Measurements from ENCODE around the gene POLR3K.

Gene POLR3K

DNA sequence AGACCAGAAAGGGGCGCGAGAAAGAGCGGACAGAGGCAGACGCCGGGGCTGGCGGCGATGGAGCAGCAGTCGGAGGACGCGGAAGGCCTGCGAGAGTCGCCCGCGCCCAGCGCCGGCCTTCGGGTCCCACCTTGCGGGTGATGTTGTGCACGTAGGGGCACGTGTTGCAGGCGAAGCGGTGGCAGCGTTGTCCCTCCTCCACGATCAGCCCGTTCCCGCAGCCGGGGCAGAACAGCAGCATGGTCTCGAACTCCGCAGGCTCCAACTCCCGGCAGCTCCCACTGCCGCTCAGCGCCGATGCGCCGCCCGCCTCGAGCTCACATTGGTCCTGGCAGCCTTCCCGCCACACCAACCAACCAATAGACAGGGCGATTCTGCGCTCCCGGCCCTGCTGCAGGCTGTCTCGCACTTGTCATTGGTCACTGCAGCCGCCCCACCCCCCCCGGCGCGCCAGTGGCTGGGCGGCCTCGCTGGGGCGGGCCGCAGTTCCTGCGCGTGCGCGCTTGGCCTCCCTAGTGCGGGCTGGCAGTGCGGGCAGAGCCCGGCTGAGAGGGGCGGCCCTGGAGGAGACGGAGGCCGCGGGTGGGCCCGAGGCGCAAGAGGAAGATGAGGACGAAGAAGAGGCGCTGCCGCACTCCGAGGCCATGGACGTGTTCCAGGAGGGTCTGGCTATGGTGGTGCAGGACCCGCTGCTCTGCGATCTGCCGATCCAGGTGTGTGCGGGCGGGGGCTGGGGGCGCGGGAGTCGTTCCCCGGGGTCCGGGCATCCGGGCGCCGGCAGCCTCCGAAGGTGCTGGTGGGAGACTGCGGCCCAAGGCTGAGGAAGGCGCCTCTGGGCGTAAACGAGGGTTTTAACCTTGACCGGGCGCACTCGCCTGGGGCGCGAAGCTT lies at the start of gene POLR3K, which contains the start of gene SNRNP25:
POLR3K (minus strand) TSS at position 263 of the 891 bp plus-strand sequence; CDS start at position 241, 22 bp downstream.
SNRNP25 (plus strand) TSS at position 483 of the 891 bp plus-strand sequence; CDS start at position 672, 189 bp downstream.
- peak; percentile 98 for DNase-seq

DNA sequence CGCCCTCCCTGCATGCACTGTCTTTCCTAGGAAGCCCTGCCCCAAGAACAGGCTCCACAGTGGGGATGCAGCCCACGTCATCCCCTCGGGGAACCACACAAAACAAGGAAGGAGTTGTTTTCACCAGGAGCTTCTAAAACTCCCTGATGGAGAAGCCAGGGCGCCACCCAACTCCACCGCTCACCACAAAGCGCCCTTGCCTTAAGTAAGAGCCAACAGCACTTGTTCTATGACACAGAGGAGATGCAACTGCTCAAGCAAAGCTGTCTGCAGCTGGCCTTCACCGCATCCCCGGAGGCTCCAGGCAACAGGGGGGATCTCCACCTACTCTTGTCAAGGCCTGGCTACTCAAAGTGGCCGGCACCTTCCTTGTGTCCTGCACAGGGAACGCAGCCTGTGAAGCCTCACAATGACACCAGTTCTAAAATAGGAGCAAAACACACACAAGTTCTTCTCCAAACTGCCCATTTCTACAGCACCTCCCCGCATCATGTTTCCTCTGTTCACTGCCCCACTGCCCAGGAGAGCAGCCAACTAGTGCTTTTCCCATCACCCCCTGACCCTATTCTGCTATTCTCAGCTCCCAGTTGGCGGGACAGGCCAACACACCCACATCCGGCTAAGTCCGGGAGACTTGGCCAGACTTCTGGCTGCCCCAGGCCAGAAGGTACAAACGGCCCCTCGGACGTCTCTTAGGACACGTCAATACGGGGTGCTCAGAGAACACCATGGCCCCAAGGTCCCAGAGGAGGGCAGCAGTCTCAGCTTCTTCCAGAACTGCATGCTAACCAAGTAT lies 48.9 kb upstream of the POLR3K start:
- DNase-seq, result no peak

DNA sequence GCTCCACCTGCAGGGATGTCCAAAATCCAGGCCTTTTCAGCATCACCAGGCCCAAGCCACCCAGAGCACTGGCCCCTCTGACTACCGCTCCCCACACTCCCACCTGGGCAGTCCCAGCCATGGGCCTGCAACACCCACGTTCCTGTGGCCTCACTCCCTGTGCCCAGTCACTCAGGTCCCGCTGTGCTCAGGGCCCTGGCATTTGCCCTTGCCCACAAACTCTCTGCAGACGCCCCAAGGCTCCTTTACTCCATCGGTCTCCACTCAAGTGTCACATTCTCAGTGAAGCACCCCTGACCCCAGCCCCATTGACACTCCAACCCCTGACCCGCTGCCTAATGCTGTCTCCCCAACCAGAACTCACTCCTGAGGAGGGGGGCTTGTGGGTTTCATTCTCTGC lies 48.2 kb upstream of the POLR3K start:
- no peak for DNase-seq

DNA sequence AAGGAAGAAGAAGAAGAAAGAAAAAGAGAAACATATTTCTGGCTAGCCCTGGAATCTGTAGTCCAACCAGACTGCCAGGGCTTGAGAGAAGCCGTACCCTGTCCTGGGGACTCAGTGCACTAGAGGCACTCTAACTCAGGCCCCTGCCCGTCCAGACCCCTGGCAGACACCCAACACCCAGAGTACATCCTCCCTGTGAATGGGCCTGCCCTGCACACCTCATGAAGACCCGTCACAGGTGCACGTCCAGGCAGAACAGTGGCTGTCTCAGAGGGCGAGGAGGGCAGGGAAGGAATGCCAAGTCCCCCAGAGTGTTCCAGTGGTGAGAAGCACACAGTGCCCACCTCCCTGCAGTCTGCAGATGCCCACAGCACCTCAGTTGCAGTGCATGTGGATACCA lies 47.6 kb upstream of the POLR3K start:
- no peak for DNase-seq

DNA sequence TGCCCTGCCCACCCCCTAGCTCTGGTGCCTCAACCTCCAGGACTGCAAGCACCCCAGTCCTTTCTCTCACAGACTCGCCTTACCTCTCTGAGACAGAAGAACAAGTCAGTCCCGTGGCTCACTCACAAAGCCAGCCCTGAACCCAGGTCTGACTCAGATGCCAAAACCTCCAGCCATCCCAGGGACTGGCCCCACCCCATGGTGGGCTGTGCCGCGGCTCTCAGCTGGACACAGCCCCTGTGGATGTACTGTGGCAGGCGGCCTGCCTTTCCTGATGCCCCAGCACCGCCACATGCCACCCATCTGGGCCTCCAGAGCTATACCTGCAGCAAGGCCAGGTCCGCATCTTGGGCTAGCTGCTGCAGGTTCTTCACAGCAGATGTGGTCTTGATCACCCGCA lies 44.4 kb upstream of the POLR3K start:
- DNase-seq, result no peak

DNA sequence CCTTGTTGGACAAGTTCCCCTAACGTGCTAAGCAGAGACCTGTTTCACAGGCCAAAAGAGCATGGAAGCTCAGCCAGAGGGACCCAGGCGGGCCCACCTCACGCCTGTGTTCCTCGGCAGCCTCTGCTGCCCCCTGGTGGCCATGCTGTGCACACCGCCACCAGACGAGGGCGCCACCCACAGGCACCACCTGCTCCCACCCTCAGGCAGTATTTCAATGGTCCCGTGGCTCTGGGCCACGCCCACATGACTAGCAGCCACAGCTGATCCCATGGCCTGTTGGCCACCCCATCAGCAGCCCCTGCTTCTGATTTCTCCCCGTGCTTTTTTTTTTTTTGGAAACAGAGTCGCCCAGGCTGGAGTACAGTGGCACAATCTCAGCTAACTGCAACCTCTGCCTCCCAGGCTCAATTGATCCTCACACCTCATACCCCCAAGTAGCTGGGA lies 43.5 kb upstream of the POLR3K start:
- peak; percentile 89 for DNase-seq

DNA sequence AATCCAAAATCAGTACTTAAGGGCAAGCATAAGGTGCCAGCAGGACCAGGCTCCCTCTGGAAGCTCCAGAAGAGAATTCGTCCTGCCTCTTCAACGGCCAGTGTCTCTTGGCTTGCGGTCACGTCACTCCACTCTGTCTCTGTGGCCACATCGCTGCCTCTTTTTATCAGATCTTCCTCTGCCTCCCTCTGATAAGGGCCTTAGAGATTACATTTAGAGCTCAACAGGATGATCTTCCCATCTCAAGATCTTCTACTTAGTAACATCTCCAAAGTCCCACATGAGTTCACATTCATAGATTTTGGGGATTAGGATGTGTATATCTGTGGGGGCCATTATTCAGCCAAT lies 41.5 kb upstream of the POLR3K start:
- DNase-seq, result no peak

DNA sequence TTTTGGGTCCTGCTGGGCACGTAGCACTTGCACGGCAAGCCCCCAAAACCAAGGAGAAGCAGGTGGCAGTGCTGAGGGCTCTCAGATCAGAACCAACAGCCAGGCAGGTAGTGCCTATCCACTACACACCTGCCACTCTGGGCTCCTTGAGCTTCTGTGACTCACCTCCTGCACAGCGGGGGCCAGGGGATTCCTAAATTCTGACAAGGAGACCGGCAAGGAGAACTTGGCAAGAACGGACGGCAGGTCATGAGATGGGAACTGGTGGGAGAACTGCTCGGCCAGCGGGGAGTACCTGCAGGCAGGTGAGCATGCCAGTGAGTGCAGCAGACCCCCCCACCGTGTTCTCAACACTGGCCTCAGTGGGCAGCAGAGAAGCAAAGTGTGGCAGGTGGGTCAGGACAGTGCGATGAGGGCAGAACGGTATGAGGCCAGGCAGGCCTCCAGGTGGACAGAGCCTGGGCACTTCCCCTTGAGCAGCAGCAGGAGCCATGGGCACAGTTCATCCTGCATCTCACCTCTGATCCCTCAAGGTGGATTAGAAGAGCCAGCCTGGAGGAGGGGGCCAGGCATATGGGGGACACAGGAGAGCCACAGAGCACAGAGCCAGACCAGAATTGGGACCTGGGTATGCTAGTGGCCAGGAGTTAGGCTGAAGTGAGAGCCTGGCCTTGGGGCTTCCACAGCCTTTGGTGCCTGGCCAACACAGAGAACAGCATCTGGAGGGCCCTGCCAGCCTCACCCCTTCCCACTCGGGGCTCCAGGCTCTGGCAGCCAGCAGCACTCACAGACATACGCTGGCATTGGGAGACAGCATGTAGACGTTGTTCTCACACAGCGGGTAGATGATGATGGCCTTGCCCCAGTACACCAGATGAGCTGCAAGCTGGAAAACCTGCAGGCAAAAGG lies 39.3 kb upstream of the POLR3K start:
- DNase-seq, result no peak

DNA sequence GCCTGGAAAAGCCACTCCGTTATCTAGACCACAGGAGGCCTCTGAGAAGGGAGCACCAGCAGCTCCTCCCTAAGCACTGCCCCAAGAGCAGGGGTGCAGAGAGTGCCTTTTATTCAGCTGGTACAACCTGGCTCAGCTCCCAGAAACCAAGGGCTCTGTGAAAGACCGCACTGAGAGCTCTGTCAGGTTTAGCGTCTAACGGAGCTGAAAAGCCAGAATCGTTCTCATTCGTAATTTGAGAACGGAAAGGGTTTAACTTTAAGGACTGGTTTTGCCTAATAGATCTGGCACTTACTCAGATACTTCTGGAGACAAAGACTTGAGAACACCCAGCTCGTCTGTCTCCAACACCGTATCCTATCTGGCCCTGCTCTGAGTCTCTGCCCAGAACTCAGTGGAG lies 38.1 kb upstream of the POLR3K start:
- no peak for DNase-seq

DNA sequence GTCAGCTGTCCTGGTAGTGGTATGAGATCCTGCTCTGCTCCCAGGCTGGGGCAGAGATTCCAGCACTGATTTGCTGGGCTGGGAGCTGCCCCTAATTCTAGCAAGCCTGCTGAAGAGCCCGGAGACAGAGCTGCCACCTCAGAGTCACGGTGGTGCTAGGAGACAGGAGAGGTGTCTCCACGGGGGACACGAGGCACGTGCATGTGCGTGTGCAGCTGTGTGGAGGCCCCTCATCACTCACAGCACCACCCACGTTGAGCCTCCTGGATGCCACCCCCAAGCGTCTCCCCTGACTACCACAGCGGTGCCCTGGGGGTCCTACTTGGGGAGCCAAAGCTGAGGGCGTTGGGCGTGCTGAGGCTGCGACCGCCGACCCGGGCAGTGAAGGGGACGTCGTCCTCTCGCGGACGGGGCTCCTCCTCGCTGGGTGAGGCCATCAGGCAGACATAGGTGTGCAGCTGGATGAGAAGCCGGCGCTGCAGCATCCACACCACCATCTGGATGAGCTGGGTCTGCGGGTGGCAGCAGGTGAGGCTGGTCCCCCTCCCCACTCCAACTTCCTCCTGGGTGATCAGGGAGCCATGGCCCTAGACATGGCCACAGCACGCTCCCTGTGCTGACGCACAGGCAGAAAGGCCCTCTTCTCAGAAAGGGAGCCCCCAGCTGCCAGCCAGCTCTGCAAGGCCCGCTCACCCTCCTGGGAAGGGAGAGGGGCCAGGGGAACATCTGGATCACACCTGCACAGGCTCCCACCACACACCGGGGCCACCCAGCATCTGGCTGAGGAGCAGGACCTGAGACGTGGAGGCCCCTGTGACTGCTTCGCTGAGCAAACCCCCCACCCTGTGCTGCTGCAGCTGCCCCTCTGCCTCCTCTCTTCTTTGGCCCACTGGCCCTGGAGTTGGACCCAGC lies 36.2 kb upstream of the POLR3K start:
- DNase-seq, result no peak

DNA sequence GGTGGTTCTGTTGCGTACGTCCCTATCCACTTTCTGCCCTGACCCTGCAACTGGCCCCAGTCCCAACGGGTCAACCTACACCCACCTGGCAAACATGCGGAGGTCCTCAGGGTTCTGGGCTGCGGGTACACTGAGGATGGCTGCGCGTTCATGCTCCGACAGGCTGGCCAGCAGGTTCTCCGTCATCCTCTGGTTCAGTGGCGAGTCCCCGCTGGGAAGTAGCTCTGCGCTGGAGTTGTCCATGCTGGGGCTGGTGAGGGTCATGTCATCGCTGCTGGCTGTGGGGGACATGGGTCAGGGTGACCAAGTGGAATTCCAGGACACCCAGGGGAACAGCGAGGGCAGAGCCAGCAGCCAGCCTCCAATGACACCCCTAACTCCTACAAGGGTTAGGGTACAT lies 35.2 kb upstream of the POLR3K start:
- DNase-seq, result no peak

DNA sequence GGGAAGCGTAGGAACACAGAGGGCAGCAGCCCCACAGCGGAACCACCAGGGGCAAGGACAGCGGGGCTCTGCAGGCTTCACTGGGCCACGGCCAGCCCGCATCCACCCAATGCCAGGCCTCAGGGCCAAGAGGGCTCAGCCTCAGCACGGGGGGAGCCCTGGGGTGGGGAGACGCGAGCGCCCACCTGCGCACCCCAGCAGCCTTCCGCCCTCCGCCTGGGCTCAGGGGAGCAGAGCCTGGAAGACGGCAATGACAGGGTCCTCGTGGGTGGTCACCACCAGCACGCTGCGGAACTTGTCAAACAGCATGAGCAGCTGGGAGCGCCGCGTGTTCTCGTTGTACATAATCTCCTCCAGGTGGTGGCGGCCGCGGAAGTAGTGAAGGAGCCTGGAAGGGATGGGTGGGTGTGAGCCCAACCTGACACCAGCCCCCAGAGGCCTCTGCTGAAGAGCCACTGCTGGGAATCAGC lies 33.1 kb upstream of the POLR3K start:
- no peak for DNase-seq

DNA sequence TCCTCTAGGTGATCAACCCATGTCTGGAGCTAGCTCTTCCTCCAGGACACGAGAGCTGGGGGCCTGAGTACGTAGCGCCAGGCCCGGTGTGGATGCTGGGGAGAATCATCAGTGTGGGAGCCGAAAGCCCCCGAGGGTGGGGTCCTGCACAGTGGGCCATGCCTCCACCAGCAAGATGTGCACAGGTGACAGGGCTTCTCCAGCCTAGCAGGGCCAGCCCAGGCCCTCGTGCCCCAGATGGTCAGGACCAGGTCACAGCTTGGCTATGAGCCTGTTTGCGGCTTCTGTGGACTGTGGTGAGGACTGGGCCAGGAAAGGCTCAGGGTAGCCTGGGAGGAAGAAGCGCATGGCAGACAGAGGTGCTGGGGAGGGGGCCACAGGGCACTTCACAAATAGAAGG lies 32.5 kb upstream of the POLR3K start:
- DNase-seq, result no peak

DNA sequence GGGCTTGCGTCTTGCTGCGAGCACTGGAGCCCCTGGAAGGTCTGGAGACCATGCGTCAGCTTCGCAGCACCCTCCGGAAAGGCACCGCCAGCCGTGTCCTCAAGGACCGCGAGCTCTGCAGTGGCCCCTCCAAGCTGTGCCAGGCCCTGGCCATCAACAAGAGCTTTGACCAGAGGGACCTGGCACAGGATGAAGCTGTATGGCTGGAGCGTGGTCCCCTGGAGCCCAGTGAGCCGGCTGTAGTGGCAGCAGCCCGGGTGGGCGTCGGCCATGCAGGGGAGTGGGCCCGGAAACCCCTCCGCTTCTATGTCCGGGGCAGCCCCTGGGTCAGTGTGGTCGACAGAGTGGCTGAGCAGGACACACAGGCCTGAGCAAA lies 32.0 kb upstream of the POLR3K start:
- DNase-seq, result no peak

DNA sequence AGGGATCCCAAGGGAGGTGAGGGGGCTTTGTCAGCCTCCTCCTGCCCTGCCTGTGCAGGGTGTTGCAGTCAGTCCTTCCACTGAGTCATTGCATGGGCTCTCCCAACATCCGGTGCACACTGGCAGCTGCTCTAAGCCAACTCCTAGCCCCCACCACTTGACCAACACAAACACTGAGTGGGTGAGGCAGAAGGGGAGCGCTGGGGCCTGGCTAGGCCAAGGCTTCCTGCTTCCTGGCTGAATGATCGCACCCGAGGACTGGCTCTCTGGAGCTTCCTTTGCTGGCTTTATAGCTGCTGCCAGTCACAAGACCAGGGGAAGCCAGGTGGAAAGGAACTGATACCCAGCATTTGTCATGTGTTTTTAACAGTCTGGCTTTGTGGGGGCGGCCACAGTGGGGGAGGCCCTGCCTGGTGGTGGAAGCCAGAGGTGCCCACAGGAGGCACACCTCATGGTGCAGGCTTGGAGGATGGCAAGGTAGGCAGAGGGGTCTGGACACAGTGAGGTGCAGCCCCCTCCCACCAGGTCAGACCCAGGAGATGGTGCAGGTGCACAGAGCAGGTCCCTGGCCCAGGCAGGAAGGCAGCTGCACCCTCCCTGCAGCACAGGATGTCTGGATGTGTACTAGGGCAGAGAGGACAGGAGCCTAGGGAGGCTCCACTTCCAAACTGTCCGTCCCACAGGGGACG lies 31.5 kb upstream of the POLR3K start:
- DNase-seq, result peak; percentile 57

DNA sequence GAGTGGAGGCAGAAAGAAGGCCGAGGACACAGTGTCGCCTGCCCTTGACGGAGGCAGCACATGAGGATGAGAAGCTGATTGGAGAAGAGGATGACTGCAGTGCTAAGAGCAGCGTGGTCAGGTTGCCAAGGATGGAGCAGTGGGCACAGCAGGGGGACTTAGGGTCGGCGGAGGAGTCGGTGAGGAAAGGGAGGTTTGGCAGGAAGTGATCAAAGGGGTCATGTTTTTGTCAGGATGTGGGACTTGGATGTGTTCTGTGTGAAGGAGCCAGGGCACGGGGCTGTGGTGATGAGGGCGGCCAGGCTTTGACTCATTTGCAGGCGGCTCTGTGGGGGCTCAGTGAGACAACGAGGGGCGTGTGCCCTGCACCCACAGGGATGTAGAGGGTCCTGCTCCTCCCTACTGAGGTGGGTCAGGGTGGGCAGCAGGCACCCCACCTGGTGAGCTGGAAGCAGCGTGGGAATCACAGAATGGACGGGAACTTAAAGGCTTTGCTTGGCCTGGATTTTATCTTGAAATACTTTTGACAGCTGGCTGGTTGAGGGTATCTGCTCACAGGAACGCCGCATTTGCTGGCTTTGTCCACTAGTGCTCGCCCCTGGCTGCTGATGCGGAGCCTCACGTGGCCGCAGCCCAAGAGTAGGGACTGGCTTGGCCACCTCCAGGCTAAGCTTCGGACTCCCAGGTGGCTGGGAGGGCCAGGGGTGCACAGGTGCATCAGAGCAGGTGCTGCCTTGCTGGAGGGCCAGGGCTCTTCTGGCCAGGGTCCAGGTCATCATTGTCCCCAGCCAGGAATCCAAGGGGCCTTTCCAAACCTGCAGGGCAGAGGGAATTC lies 30.6 kb upstream of the POLR3K start:
- no peak for DNase-seq

DNA sequence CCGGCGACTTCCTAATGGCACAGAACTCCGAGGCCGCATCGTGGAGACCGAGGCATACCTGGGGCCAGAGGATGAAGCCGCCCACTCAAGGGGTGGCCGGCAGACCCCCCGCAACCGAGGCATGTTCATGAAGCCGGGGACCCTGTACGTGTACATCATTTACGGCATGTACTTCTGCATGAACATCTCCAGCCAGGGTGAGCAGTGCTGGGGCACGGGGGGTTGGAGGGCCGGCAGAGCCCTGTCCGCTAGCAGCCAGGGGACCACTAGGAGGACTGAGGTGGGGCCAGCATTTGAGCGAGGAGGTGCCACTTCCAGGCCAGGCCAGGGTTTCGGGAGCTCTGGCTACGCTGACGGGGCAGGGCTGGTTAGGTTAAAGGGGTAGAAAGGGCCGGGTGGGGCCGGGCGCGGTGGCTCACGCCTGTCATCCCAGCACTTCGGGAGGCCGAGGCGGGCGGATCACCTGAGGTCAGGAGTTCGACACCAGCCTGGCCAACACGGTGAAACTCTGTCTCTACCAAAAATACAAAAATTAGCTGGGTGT lies 29.7 kb upstream of the POLR3K start:
- no peak for DNase-seq

DNA sequence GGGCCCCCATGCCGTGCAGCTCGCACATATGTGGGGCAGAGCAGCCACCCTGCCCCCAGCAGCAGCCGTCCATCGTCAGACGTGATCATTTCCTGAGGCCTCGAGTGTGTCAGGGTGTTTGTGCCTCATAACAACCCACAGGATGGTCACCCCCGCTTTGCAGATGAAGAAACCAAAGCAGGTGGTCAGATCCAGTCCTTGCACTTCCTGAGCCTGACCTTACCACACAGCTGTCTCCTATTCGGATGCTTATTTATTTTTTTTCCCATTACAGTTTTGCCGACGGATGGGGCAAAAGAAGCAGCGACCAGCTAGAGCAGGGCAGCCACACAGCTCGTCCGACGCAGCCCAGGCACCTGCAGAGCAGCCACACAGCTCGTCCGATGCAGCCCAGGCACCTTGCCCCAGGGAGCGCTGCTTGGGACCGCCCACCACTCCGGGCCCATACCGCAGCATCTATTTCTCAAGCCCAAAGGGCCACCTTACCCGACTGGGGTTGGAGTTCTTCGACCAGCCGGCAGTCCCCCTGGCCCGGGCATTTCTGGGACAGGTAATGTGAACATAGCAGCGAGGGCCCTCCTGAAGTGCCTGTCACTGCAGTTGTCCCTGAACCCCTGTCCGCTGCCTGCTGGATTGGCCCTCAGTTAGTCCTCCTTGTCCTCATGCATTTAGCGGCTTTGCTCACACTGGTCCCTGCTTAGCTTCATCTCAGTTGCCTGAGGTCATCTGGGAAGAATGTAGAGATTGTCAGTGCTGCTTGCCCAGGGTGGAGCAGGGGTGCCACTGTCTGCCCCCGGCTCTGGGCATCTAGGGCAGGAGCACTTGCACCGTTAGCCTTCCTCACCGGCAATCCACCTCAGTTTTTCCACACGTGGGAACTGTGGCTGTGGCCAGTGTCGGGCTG lies 26.0 kb upstream of the POLR3K start:
- DNase-seq, result no peak

Data from activated naive CD4-positive, alpha-beta T cell treated with Interleukin-2 at 50 U/mL for 16 hours (primary cell).